HL-60/S4 treated with phorbol 12-myristate 13-acetate at 8.2 ng/mL for 4 days and 3 days (cell line): Measurements from ENCODE around the gene HMCN2.

Source experiments
- in situ Hi-C: fragments of 300-500 bp; cut with MboI; formaldehyde crosslinking; loops from 2 replicates; pipeline ENCODE4 v1.15.0; 2022; ENCODE audit warnings: low sequenced_read_pairs

Gene HMCN2

GRCh38 chr9:130474106-130474505 lies 208.5 kb downstream of the HMCN2 start:
- in situ Hi-C loops = no loop called here

- in situ Hi-C loops = no loop called here
Observed at GRCh38 chr9:130476151-130476730, 210.7 kb downstream of the HMCN2 start.

- in situ Hi-C loops = no loop called here
Observed at GRCh38 chr9:130477564-130477963, 212.0 kb downstream of the HMCN2 start.

GRCh38 chr9:130478152-130478551 lies 212.6 kb downstream of the HMCN2 start:
- in situ Hi-C loops = no loop called here

- in situ Hi-C loops = no loop called here
Observed at GRCh38 chr9:130478736-130479575, 213.4 kb downstream of the HMCN2 start.

- in situ Hi-C loops = no loop called here
Observed at GRCh38 chr9:130479587-130479986, 214.0 kb downstream of the HMCN2 start.

- in situ Hi-C loops = no loop called here
Observed at GRCh38 chr9:130480673-130481072, 215.1 kb downstream of the HMCN2 start.

GRCh38 chr9:130482463-130482862 lies 216.9 kb downstream of the HMCN2 start:
- in situ Hi-C loops = no loop called here

GRCh38 chr9:130483371-130483971 lies 217.9 kb downstream of the HMCN2 start:
- in situ Hi-C loops = no loop called here
